ENCODE data around the gene KIAA1755.

DNA sequence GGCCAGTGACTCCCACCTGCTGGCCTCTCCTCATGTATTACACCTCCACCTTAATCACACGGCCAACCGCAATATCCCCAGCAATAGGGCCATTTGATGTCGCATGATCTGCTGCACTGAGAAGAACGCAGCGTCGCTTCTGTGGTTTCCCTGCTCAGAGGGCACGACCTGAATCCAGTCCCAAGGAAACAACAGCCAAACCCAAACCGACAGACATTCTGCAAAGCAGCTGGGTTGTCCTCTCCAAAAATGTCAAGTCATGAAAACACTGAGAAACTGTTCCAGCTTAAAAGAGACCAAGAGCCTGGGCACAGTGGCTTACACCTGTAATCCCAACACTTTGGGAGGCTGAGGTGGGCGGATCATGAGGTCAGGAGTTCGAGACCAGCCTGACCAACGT lies 35.9 kb upstream of the KIAA1755 start:
- TF ChIP-seq EZH2 (IDR thresholded peaks at IDR 0.05; ENCODE audit: borderline replicate concordance, low read depth, low read length, poor library complexity, severe bottlenecking), result no peak
- TF ChIP-seq, protein P1, sequence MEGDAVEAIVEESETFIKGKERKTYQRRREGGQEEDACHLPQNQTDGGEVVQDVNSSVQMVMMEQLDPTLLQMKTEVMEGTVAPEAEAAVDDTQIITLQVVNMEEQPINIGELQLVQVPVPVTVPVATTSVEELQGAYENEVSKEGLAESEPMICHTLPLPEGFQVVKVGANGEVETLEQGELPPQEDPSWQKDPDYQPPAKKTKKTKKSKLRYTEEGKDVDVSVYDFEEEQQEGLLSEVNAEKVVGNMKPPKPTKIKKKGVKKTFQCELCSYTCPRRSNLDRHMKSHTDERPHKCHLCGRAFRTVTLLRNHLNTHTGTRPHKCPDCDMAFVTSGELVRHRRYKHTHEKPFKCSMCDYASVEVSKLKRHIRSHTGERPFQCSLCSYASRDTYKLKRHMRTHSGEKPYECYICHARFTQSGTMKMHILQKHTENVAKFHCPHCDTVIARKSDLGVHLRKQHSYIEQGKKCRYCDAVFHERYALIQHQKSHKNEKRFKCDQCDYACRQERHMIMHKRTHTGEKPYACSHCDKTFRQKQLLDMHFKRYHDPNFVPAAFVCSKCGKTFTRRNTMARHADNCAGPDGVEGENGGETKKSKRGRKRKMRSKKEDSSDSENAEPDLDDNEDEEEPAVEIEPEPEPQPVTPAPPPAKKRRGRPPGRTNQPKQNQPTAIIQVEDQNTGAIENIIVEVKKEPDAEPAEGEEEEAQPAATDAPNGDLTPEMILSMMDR (conservative IDR thresholded peaks at IDR 0.05; ENCODE audit: low read depth, low read length), result no peak
